Adrenal gland (tissue), 12 donors: ENCODE results near the gene CD248. TPM values are rescaled to one million over a fixed set of nuclear protein-coding genes. Genes with fewer than 3 reads are reported as not detected.
A peak's percentile ranks its signal among the peaks of the same experiment; 100 is the strongest.

Experiments used
- DNase-seq, 7 donors: peaks; one replicate each; pipeline ENCODE4 v3.0.0-alpha.2; 2019 to 2020
- H3K27ac ChIP-seq, 5 donors: fragments of 200-600 bp; sonication (generic) in 4 of 5; 1 replicate in 3 of 5; 2 replicates in 2 of 5; pipeline versions ENCODE4 v1.5.1 to v1.8.0; 2016 to 2020; ENCODE audit warnings: mild to moderate bottlenecking in 1 of 5
- H3K27me3 ChIP-seq: fragments of 200-600 bp; 2 replicates; pipeline ENCODE4 v1.8.0; 2021
- H3K36me3 ChIP-seq, 2 donors: fragments of 200-600 bp; replicated peaks in 1 of 2; 1 replicate in 1 of 2; 2 replicates in 1 of 2; pipeline versions ENCODE4 v1.5.1 to v1.8.0; 2018 to 2022
- H3K4me1 ChIP-seq, 2 donors: fragments of 200-600 bp; replicated peaks in 1 of 2; 1 replicate in 1 of 2; 2 replicates in 1 of 2; pipeline versions ENCODE4 v1.5.1 to v1.8.0; 2018 to 2021
- H3K4me3 ChIP-seq, 4 donors: fragments of 200-600 bp; sonication (generic) in 3 of 4; one replicate each; pipeline ENCODE4 v1.5.1; 2016 to 2018
- H3K9me3 ChIP-seq, 3 donors: fragments of 200-600 bp; sonication (generic) in 1 of 3; replicated peaks in 1 of 3; 1 replicate in 2 of 3; 2 replicates in 1 of 3; pipeline versions ENCODE4 v1.5.1 to v1.8.0; 2016 to 2021
- POLR2A ChIP-seq, 2 donors: fragments of 450-650 bp; IDR thresholded peaks; one replicate each; pipeline ENCODE4 v1.6.1; 2017; ENCODE audit warnings: antibody characterized with exemption in 2 of 2, mild to moderate bottlenecking in 2 of 2, moderate library complexity in 1 of 2
- WGBS, 4 donors: extraction: QIAGEN DNeasy Blood & Tissue Kit in 2 of 4; methylation state at CpG; one replicate each; pipeline versions ENCODE4 v1.1.5 to v1.1.7; 2013 to 2017; 5-methylcytosine and 5-hydroxymethylcytosine counted together
- intact Hi-C, 2 donors: fragments of 100-400 bp; cut with DNase I; formaldehyde crosslinking; loops; one replicate each; pipeline versions ENCODE4 v1.14.1 to v1.15.0; 2022 to 2023
- polyA plus RNA-seq, 3 donors: library from polyadenylated mRNA; stranded (reverse); fragments of 200-250 nt in 2 of 3; fragments of 350-450 nt in 1 of 3; fragmentation: Illumina TruSeq in 1 of 3; extraction: RNeasy Lipid Tissue Mini Kit (QIAGEN cat#74804) in 1 of 3; gene quantifications; one replicate each; pipeline ENCODE4 v1.2.3, GENCODE V29; 2013 to 2014
- total RNA-seq, 9 donors: library from RNA; depleted of rRNA in 4 of 9; stranded (reverse); fragments of >200 nt in 4 of 9; fragments of 120-200 nt in 1 of 9; fragmentation: NEBNext Ultra II Directional in 1 of 9; extraction: Animal tissue kit (Norgen Biotek cat#: 25700) in 1 of 9; gene quantifications; one replicate each; pipeline versions ENCODE4 v1.1.0 to v1.2.4, GENCODE V29; 2013 to 2023
- TF ChIP-seq, protein P1 (sequence below), 6 experiments: fragments of 450-650 bp in 4 of 6; fragments of 200-600 bp in 2 of 6; sonication (generic) in 1 of 6; IDR thresholded peaks; 1 replicate in 5 of 6; 2 replicates in 1 of 6; pipeline versions ENCODE4 v1.5.1 to v1.8.0; 2016 to 2021; ENCODE audit warnings: antibody characterized with exemption in 6 of 6, mild to moderate bottlenecking in 2 of 6, moderate library complexity in 1 of 6
- donor health status: healthy with polysubstance abuse.
- donor health status: Bipolar disorder and iron deficiency.
- donor health status: DM: yes; HTN: yes; CAD: no.
- donor health status: DM: no; HTN: no; CAD: no.
- donor health status: DM: no; HTN: no; CAD: no.
- donor health status: DM: yes; HTN: yes; CAD: no.

CD248 gene
- total and polyA plus RNA-seq, 12 donors = 3.8 to 28.0 (median 15.8) TPM

DNA sequence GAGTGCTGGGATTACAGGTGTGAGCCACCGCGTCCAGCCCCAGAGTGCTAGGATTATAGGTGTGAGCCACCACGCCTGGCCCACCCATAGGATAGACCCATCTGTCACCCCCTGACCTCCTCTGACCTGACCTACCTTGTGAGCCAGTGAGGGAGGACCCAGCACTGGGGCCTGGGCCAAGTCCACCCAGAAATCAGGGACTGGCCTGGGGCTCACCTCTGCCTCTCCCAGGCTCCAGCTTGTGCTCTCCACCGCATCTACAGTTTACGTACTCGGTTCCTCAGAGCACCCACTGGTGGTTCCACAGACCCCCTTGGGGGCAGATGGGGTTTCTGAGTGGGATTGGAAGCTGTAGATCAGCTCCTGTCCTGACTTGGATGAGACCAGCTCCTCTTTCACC, 48.3 kb upstream of the CD248 start:
- Histone ChIP-seq H3K27ac (no peak overlapping the region), H3K4me1 (no peaks in the 10 kb centered on the region), H3K4me3 (no peak overlapping the region), H3K36me3 (no peaks in the 10 kb centered on the region), H3K9me3 (no peaks in the 10 kb centered on the region), H3K27me3 (no peaks in the 10 kb centered on the region)
- WGBS, 4 donors = 88 to 99% (median 94%) methylated on average over 6 of the region's 6 CpGs
- intact Hi-C loops = no loop called here
- DNase-seq = no peak
- TF ChIP-seq, protein P1, sequence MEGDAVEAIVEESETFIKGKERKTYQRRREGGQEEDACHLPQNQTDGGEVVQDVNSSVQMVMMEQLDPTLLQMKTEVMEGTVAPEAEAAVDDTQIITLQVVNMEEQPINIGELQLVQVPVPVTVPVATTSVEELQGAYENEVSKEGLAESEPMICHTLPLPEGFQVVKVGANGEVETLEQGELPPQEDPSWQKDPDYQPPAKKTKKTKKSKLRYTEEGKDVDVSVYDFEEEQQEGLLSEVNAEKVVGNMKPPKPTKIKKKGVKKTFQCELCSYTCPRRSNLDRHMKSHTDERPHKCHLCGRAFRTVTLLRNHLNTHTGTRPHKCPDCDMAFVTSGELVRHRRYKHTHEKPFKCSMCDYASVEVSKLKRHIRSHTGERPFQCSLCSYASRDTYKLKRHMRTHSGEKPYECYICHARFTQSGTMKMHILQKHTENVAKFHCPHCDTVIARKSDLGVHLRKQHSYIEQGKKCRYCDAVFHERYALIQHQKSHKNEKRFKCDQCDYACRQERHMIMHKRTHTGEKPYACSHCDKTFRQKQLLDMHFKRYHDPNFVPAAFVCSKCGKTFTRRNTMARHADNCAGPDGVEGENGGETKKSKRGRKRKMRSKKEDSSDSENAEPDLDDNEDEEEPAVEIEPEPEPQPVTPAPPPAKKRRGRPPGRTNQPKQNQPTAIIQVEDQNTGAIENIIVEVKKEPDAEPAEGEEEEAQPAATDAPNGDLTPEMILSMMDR (IDR thresholded peaks at IDR 0.05) = no peak
- no peak for TF ChIP-seq POLR2A (IDR thresholded peaks at IDR 0.05)

DNA sequence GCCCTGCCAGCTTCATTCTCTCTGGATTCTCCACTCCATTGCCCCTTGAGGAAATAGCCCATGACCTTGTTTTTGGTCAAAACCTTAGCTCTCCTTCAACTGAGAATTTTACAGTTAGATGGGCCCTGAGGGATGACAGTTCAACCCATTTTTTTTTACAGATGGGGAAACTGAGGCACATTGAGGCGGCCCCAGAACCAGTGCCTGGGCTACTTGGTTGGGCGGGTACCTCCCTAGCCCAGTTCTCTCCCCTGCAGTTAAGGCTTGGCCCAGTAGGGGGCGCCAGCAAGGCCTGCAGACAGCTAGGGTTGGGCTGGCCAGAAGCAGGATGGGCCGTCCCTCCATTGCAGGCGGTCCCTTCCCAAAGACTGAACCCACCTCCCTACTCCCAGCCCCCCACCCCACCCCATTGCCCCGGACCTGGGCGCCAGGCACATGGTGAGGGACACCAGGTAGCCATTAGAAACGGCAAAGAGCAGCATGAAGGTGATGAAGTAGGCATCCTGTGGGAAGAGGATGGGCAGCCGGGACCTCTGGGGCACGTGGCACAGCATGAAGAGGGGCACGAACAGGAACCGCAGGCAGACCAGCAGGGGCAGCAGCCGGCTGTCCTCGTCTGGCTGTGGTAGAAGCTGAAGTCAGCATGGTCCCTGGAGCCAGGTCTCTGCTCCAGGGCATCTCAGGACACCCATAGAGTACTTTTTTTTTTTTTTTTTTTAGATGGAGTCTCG, 47.1 kb upstream of the CD248 start:
- Histone ChIP-seq H3K4me3 (no peak overlapping the region), H3K36me3 (no peaks in the 10 kb centered on the region), H3K27ac (no peak overlapping the region), H3K4me1 (no peaks in the 10 kb centered on the region), H3K9me3 (no peaks in the 10 kb centered on the region), H3K27me3 (no peaks in the 10 kb centered on the region)
- intact Hi-C loops = no loop called here
- TF ChIP-seq POLR2A (IDR thresholded peaks at IDR 0.05) = no peak
- TF ChIP-seq, protein P1 (IDR thresholded peaks at IDR 0.05) = peak in 5 of 6 experiments; percentile 32 to 50 (median 39)
- WGBS, 4 donors = 64 to 68% (median 65%) methylated on average over 6 to 15 of the region's 15 CpGs
- peak in 2 of 7 donors; percentile 40 to 62 for DNase-seq

DNA sequence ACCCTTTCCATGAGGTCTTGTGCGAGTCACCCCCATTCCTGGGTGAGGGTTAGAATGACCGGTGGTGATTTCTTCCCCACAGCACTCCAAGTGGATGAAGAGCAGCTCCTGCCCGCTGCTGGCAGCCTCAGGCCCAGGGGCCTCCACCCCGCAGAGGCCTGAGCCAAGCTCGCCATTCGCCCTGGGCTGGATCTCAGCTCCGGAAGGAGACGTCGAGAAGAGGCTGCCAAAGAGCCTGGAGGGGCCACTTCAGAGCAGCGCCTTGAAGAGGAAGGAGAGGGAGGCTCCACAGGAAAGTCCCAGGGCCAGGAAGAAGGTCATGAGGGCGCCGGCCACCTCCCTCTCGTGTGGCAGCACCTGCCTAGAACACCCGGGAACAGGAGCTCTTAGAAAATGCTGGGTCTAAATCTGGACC, 46.4 kb upstream of the CD248 start:
- Histone ChIP-seq H3K27ac (no peak overlapping the region), H3K4me1 (no peaks in the 10 kb centered on the region), H3K36me3 (no peaks in the 10 kb centered on the region), H3K4me3 (no peak overlapping the region), H3K27me3 (no peaks in the 10 kb centered on the region), H3K9me3 (no peaks in the 10 kb centered on the region)
- WGBS, 4 donors = 79 to 95% (median 88%) methylated on average over 5 to 14 of the region's 14 CpGs
- DNase-seq = no peak
- intact Hi-C loops = no loop called here
- no peak for TF ChIP-seq POLR2A (IDR thresholded peaks at IDR 0.05)
- TF ChIP-seq, protein P1 (IDR thresholded peaks at IDR 0.05) = no peak

DNA sequence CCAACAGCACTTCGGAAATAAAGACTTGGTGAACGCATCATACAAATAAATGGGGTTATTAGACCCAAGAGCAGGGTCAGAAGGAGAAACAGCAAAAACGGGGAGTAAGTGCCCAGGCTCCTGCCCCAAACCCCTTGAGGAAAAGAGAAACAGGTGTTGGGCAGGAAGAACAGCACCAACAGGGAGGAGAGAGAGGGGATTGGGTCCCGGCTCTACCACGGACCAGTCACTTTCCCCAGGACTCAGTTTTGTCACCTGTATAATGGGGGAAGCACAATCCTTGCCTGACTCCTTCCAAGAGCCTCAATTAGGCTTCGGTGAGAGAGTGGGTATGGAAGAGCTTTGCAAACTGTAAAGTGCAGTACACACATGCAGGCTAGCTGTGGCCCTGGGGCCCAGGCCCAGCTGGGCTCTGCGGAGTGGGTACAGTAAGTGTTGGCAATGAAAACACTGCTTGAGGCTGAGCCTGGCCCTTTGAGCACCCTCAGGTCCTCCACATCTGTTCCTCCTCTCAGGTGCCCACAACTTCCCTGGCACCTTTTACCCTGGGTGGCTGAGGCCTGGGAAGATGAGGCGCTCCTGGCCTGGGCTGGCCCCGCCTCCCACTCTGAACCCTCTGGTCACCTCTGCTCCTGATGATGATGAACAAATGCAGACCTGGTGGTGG, 45.8 kb upstream of the CD248 start:
- no peak for TF ChIP-seq POLR2A (IDR thresholded peaks at IDR 0.05)
- TF ChIP-seq, protein P1 (IDR thresholded peaks at IDR 0.05) = no peak
- Histone ChIP-seq H3K27me3 (no peaks in the 10 kb centered on the region), H3K27ac (no peak overlapping the region), H3K4me3 (no peak overlapping the region), H3K36me3 (no peaks in the 10 kb centered on the region), H3K4me1 (no peaks in the 10 kb centered on the region), H3K9me3 (no peaks in the 10 kb centered on the region)
- intact Hi-C loops = no loop called here
- WGBS, 4 donors = 81 to 95% (median 83%) methylated on average over 7 to 9 of the region's 9 CpGs
- no peak for DNase-seq
